Keratinocyte (primary cell): ENCODE data around the gene LINGO1. TPM values are rescaled to one million over a fixed set of nuclear protein-coding genes. Genes with fewer than 3 reads are reported as not detected.

Experiments used
- DNase-seq: peaks from one replicate; pipeline ENCODE4 v3.0.0-alpha.2; 2011; ENCODE audit warnings: low read depth, missing footprints, low spot score
- FAIRE-seq: peaks from 2 replicates; lab custom pipeline; 2011; peaks lifted over from hg19 to GRCh38; lab: Jason Lieb, UNC
- H2AFZ ChIP-seq: 2 replicates; pipeline ENCODE4 v1.6.0; 2012; ENCODE audit warnings: low read length, control low read depth, inconsistent platforms; ENCODE audit not compliant: control insufficient read depth
- H3K27ac ChIP-seq: 2 replicates; pipeline ENCODE4 v1.5.1; 2011; ENCODE audit warnings: low read length; ENCODE audit not compliant: control insufficient read depth, insufficient read depth
- H3K27me3 ChIP-seq: 3 replicates; pipeline ENCODE4 v1.6.0; 2011; ENCODE audit warnings: low read length; ENCODE audit not compliant: control insufficient read depth, insufficient read depth; ENCODE audit errors: extremely low read depth
- H3K36me3 ChIP-seq, 2 experiments: 2 replicates in 1 of 2; 3 replicates in 1 of 2; pipeline ENCODE4 v1.5.1; 2011; ENCODE audit warnings: low read length in 2 of 2, mild to moderate bottlenecking in 1 of 2; ENCODE audit not compliant: control insufficient read depth in 2 of 2, insufficient read depth in 2 of 2; ENCODE audit errors: extremely low read depth in 1 of 2
- H3K4me1 ChIP-seq: 3 replicates; pipeline ENCODE4 v1.5.1; 2011; ENCODE audit warnings: low read length; ENCODE audit not compliant: control insufficient read depth, insufficient read depth; ENCODE audit errors: extremely low read depth
- H3K4me2 ChIP-seq: 3 replicates; pipeline ENCODE4 v1.6.0; 2011; ENCODE audit warnings: low read depth, low read length; ENCODE audit not compliant: control insufficient read depth, insufficient read depth; ENCODE audit errors: extremely low read depth
- H3K4me3 ChIP-seq, 3 experiments: fragments of 200-600 bp in 1 of 3; sonication (generic) in 1 of 3; 2 replicates in 2 of 3; 3 replicates in 1 of 3; pipeline ENCODE4 v1.5.1; 2011 to 2016; ENCODE audit warnings: low read length in 3 of 3, mild to moderate bottlenecking in 3 of 3, control low read depth in 2 of 3, inconsistent platforms in 1 of 3, low read depth in 1 of 3, mixed read lengths in 1 of 3, mixed run types in 1 of 3, moderate library complexity in 1 of 3; ENCODE audit not compliant: control insufficient read depth in 2 of 3, insufficient read depth in 2 of 3; ENCODE audit errors: extremely low read depth in 1 of 3
- H3K79me2 ChIP-seq: 2 replicates; pipeline ENCODE4 v1.6.0; 2012; ENCODE audit warnings: low read length; ENCODE audit not compliant: control insufficient read depth, insufficient read depth
- H3K9ac ChIP-seq: 3 replicates; pipeline ENCODE4 v1.6.0; 2011; ENCODE audit warnings: low read length; ENCODE audit not compliant: control insufficient read depth, insufficient read depth; ENCODE audit errors: extremely low read depth
- H3K9me1 ChIP-seq: 3 replicates; pipeline ENCODE4 v1.6.0; 2011; ENCODE audit warnings: low read length; ENCODE audit not compliant: control insufficient read depth, insufficient read depth; ENCODE audit errors: extremely low read depth
- H3K9me3 ChIP-seq: 2 replicates; pipeline ENCODE4 v1.5.1; 2012; ENCODE audit warnings: low read depth, low read length; ENCODE audit not compliant: control insufficient read depth
- H4K20me1 ChIP-seq: 3 replicates; pipeline ENCODE4 v1.6.0; 2011; ENCODE audit warnings: low read length; ENCODE audit not compliant: control insufficient read depth, insufficient read depth; ENCODE audit errors: extremely low read depth
- CTCF ChIP-seq, 3 experiments: IDR thresholded peaks in 1 of 3; conservative IDR thresholded peaks in 1 of 3; optimal IDR thresholded peaks in 1 of 3; 2 replicates in 2 of 3; 3 replicates in 1 of 3; pipeline versions ENCODE3 to v1.5.1; 2011; ENCODE audit warnings: low read length in 3 of 3, mild to moderate bottlenecking in 3 of 3, moderate library complexity in 2 of 3, control low read depth in 1 of 3, inconsistent platforms in 1 of 3; ENCODE audit not compliant: insufficient read depth in 2 of 3; ENCODE audit errors: extremely low read depth in 1 of 3
- EZH2 ChIP-seq: IDR thresholded peaks from one replicate; pipeline ENCODE4 v1.6.1; 2012; ENCODE audit warnings: inconsistent platforms, mild to moderate bottlenecking, low read length, moderate library complexity
- dilution Hi-C: fragments of 300-500 bp; cut with MboI; formaldehyde crosslinking; loops from one replicate; pipeline ENCODE4 v1.7.0; 2020; ENCODE audit warnings: low sequenced_read_pairs; ENCODE audit not compliant: extremely low pct_ligation_motif_present
- polyA plus RNA-seq, 5 experiments: library from polyadenylated mRNA; depleted of rRNA in 3 of 5; stranded (reverse) in 3 of 5; stranded (forward) in 1 of 5; unstranded in 1 of 5; fragments of >200 nt; gene quantifications; 1 replicate in 1 of 5; 2 replicates in 3 of 5; 3 replicates in 1 of 5; pipeline versions ENCODE4 v1.2.1 to v1.2.3, GENCODE V29; 2011 to 2012; ENCODE audit warnings: missing spikeins in 2 of 5, low read depth in 1 of 5, low replicate concordance in 1 of 5

LINGO1 gene
- polyA plus RNA-seq, 1 donor (not counting 4 experiments of a cell fraction or from before 2014, with no cell fraction given): not detected

- Histone ChIP-seq H3K9me1 (no peaks in the 10 kb centered on the region), H3K79me2 (no peaks in the 10 kb centered on the region), H4K20me1 (no peaks in the 10 kb centered on the region), H3K4me1 (no peaks in the 10 kb centered on the region), H2AFZ (no peak overlapping the region), H3K9me3 (no peaks in the 10 kb centered on the region), H3K4me2 (no peak overlapping the region), H3K36me3 (no peaks in the 10 kb centered on the region), H3K27ac (no peak overlapping the region), H3K9ac (no peak overlapping the region), H3K27me3 (peaks cover 2% of the 10 kb centered on the region), H3K4me3 (no peak overlapping the region)
- TF ChIP-seq CTCF (optimal IDR thresholded peaks at IDR 0.05 in 1 of 3, IDR thresholded peaks at IDR 0.05 in 1 of 3, conservative IDR thresholded peaks at IDR 0.05 in 1 of 3; ENCODE audit: extremely low read depth in 1 of 3, insufficient read depth in 2 of 3, low read length in 3 of 3) (no peak), EZH2 (no peak)
- no peak for DNase-seq
- dilution Hi-C loops: no loop called here
- FAIRE-seq: no peak
These were observed 23.9 kb downstream of the LINGO1 start for GRCh38 chr15:77608774-77609173.

- Histone ChIP-seq H3K4me3 (no peak overlapping the region), H3K27me3 (peaks cover 2% of the 10 kb centered on the region), H3K27ac (no peak overlapping the region), H3K9me3 (no peaks in the 10 kb centered on the region), H3K4me1 (no peaks in the 10 kb centered on the region), H4K20me1 (no peaks in the 10 kb centered on the region), H3K9me1 (no peaks in the 10 kb centered on the region), H3K79me2 (no peaks in the 10 kb centered on the region), H3K9ac (no peak overlapping the region), H2AFZ (no peak overlapping the region), H3K36me3 (no peaks in the 10 kb centered on the region), H3K4me2 (no peak overlapping the region)
- DNase-seq: no peak
- dilution Hi-C loops: no loop called here
- FAIRE-seq: no peak
- no peak for TF ChIP-seq EZH2
- no peak for TF ChIP-seq CTCF (optimal IDR thresholded peaks at IDR 0.05 in 1 of 3, IDR thresholded peaks at IDR 0.05 in 1 of 3, conservative IDR thresholded peaks at IDR 0.05 in 1 of 3; ENCODE audit: extremely low read depth in 1 of 3, insufficient read depth in 2 of 3, low read length in 3 of 3)
These were observed 24.8 kb downstream of the LINGO1 start for GRCh38 chr15:77607894-77608261.
